K562 (cell line): ENCODE measurements around the gene SMIM15. TPM values are rescaled to one million over a fixed set of nuclear protein-coding genes. Genes with fewer than 3 reads are reported as not detected.

Experiments
- ARID2 ChIP-seq: fragments of 450-650 bp; IDR thresholded peaks from 2 replicates; pipeline ENCODE4 v1.6.1; 2017; ENCODE audit warnings: antibody characterized with exemption, mild to moderate bottlenecking
- CHD1 ChIP-seq: fragments of 200-600 bp; sonication (generic); IDR thresholded peaks from one replicate; pipeline ENCODE4 v1.6.1; 2012; ENCODE audit warnings: mild to moderate bottlenecking, moderate library complexity, low read length, inconsistent platforms
- FOXJ2 ChIP-seq: fragments of 200-800 bp; sonication (Bioruptor generic); IDR thresholded peaks from 2 replicates; pipeline ENCODE4 v1.6.1; 2016; ENCODE audit warnings: missing genetic modification characterization, missing compliant biosample characterization
- FOXM1 ChIP-seq, 2 experiments: fragments of 450-650 bp in 1 of 2; sonication (generic) in 1 of 2; formaldehyde crosslinking in 1 of 2; IDR thresholded peaks; 2 replicates each; pipeline versions ENCODE4 v1.6.1 to v1.9.0; 2017 to 2022; ENCODE audit warnings: low read depth in 2 of 2, mild to moderate bottlenecking in 2 of 2, missing genetic modification reagents in 1 of 2, moderate library complexity in 1 of 2
- GABPB1 ChIP-seq: sonication (generic); formaldehyde crosslinking; IDR thresholded peaks from 2 replicates; pipeline ENCODE4 v1.8.0; 2022; ENCODE audit warnings: mild to moderate bottlenecking, missing genetic modification reagents
- NFIC ChIP-seq: fragments of 450-650 bp; IDR thresholded peaks from 2 replicates; pipeline ENCODE4 v1.6.1; 2017; ENCODE audit warnings: mild to moderate bottlenecking, inconsistent platforms
- OTX1 ChIP-seq: fragments of 450-650 bp; formaldehyde crosslinking; IDR thresholded peaks from 2 replicates; pipeline ENCODE4 v1.4.0; 2022; ENCODE audit warnings: mild to moderate bottlenecking
- POLR2B ChIP-seq: fragments of 450-650 bp; IDR thresholded peaks from 2 replicates; pipeline ENCODE4 v1.6.1; 2018; ENCODE audit warnings: low read depth; ENCODE audit not compliant: partially characterized antibody
- SAFB ChIP-seq: fragments of 200-400 bp; formaldehyde crosslinking; IDR thresholded peaks from 2 replicates; pipeline ENCODE4 v1.6.1; 2017; ENCODE audit warnings: low read depth, low read length, borderline replicate concordance
- SMAD3 ChIP-seq: fragments of 450-650 bp; formaldehyde crosslinking; conservative IDR thresholded peaks from 2 replicates; pipeline ENCODE4 v1.4.0; 2020; ENCODE audit warnings: mild to moderate bottlenecking
- SMAD4 ChIP-seq: fragments of 250-450 bp; sonication (Bioruptor Pico); conservative IDR thresholded peaks from 2 replicates; pipeline ENCODE4 v1.8.0; 2021; ENCODE audit warnings: inconsistent platforms, mild to moderate bottlenecking, moderate library complexity
- TBL1XR1 ChIP-seq, 2 experiments: IDR thresholded peaks; 2 replicates each; pipeline ENCODE4 v1.6.1; 2012; ENCODE audit warnings: improper control_type of control experiment in 2 of 2, low read length in 2 of 2, mild to moderate bottlenecking in 1 of 2
- U2AF1 ChIP-seq: fragments of 200-400 bp; formaldehyde crosslinking; optimal IDR thresholded peaks from 2 replicates; pipeline ENCODE3; 2017; ENCODE audit warnings: mild to moderate bottlenecking, low read depth, low read length, moderate library complexity
- ZC3H8 ChIP-seq: fragments of 450-650 bp; IDR thresholded peaks from 2 replicates; pipeline ENCODE4 v1.6.1; 2017
- ZNF316 ChIP-seq: fragments of 450-650 bp; IDR thresholded peaks from 2 replicates; pipeline ENCODE4 v1.6.1; 2016
- ZNF695 ChIP-seq: fragments of 450-650 bp; formaldehyde crosslinking; IDR thresholded peaks from 2 replicates; pipeline ENCODE4 v1.4.0; 2020; ENCODE audit warnings: mild to moderate bottlenecking, moderate library complexity
- polyA plus RNA-seq, 8 experiments: library from polyadenylated mRNA; depleted of rRNA in 4 of 8; stranded (reverse) in 5 of 8; unstranded in 3 of 8; fragments of >200 nt; fragmentation: Nextera tagmentation in 2 of 8; fragmentation: Illumina TruSeq in 1 of 8; extraction: Ambion mirVana in 2 of 8; extraction: Trizol in 1 of 8; gene quantifications; 2 replicates each; pipeline versions ENCODE4 v1.2.1 to v1.2.3, GENCODE V29; 2011 to 2014; ENCODE audit warnings: inconsistent platforms in 1 of 8, missing spikeins in 1 of 8
- total RNA-seq, 7 experiments: library from RNA; depleted of rRNA in 6 of 7; stranded (reverse); fragments of >200 nt in 6 of 7; fragmentation: Illumina TruSeq in 2 of 7; extraction: Trizol in 2 of 7; gene quantifications; 2 replicates each; pipeline versions ENCODE4 v1.2.1 to v1.2.3, GENCODE V29; 2011 to 2021; ENCODE audit warnings: low replicate concordance in 1 of 7
- TF ChIP-seq, protein P1 (sequence below): fragments of 250-450 bp; sonication (Bioruptor Pico); IDR thresholded peaks from 2 replicates; pipeline ENCODE4 v1.8.0; 2022; ENCODE audit warnings: inconsistent platforms, mild to moderate bottlenecking, moderate library complexity, borderline replicate concordance
- TF ChIP-seq, protein P2 (sequence below): sonication (generic); formaldehyde crosslinking; IDR thresholded peaks from 2 replicates; pipeline ENCODE4 v1.8.1; 2023; ENCODE audit warnings: mild to moderate bottlenecking, missing genetic modification reagents, moderate library complexity
- TF ChIP-seq, protein P3 (sequence below): fragments of 250-450 bp; sonication (Bioruptor Pico); IDR thresholded peaks from 2 replicates; pipeline ENCODE4 v1.4.0; 2020; ENCODE audit warnings: mild to moderate bottlenecking
- TF ChIP-seq, protein P4 (sequence below): fragments of 250-450 bp; sonication (Bioruptor Pico); IDR thresholded peaks from 2 replicates; pipeline ENCODE4 v1.8.0; 2022; ENCODE audit warnings: moderate library complexity, mild to moderate bottlenecking, inconsistent platforms
- TF ChIP-seq, protein P5 (sequence below): sonication (generic); formaldehyde crosslinking; IDR thresholded peaks from 2 replicates; pipeline ENCODE4 v1.8.0; 2022; ENCODE audit warnings: mild to moderate bottlenecking, missing genetic modification reagents

SMIM15 gene
- total and polyA plus RNA-seq, 9 of the 15 experiments (the other 6 are each of a cell fraction or from before 2014, with no cell fraction given): 16.6 to 124 (median 82.0) TPM

DNA sequence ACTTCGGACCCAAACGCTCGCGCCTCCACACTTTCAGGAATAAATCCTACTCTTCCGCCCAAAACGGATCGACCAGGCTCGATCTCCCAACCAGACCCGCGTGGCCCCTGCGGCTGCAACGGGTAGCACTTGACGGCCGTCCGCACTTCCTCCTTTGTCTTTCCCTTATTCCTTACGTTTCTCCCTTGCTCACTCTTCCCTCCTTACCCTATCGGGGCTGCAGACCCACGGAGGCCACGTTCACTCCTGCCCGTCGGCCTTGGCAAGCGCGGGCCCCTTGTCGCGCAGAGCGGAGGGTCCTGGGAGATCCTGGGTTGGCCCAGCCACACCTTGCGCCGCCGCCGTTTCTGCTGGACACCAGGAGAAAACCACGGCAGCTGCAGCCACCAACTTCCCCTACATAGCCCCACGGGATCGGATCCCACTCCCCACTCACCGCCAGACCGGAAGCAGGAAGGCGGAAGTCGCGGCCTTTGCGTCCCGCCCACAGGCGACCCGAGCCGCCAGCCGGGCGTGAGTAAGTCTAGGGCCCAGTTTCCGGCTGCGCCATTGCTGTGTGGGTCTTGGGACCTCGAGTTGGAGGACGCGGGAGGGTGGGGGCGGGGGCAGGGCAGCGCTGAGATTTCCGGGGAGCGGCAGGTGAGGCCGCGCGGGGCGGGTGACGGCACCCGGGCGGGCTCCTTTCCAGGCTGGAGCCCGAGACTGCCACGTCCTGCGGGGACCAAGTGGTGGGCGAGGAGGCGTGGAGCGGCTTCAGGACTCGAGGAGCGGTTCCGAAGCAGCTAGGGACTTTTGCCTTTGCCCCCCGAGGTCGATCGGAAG is at the start of gene SMIM15 (continued):
- TF ChIP-seq SMAD3 (CRISPR knock-in tag) (no peak), U2AF1 (no peak), ZNF316 (0 out of 2 replicates have a peak, but pooled peaks have one; percentile 14), OTX1 (CRISPR knock-in tag) (no peak), TBL1XR1 (IDR thresholded peaks at IDR 0.05; ENCODE audit: low read length in 2 of 2) (0 out of 4 replicates have a peak, but pooled peaks of 1 of the 2 experiments have one; percentile 23), FOXJ2 (tag) (0 out of 2 replicates have a peak, but pooled peaks have one; percentile 12), POLR2B (peak; percentile 73), SMAD4 (CRISPR knock-in tag) (no peak; the same call in 1 of the 2 replicates), GABPB1 (CRISPR knock-in tag) (peak; percentile 94), CHD1 (no peak), FOXM1 (IDR thresholded peaks at IDR 0.05; ENCODE audit: low read depth) (no peak), FOXM1 (CRISPR knock-in tag; IDR thresholded peaks at IDR 0.05; ENCODE audit: low read depth) (0 out of 2 replicates have a peak, but pooled peaks have one; percentile 76), ZNF695 (CRISPR knock-in tag) (no peak), ZC3H8 (no peak), SAFB (peak; percentile 43; the same call in 1 of the 2 replicates), NFIC (peak; percentile 52), ARID2 (0 out of 2 replicates have a peak, but pooled peaks have one; percentile 30)
- TF ChIP-seq, protein P1, sequence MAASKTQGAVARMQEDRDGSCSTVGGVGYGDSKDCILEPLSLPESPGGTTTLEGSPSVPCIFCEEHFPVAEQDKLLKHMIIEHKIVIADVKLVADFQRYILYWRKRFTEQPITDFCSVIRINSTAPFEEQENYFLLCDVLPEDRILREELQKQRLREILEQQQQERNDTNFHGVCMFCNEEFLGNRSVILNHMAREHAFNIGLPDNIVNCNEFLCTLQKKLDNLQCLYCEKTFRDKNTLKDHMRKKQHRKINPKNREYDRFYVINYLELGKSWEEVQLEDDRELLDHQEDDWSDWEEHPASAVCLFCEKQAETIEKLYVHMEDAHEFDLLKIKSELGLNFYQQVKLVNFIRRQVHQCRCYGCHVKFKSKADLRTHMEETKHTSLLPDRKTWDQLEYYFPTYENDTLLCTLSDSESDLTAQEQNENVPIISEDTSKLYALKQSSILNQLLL (CRISPR knock-in tag): no peak
- TF ChIP-seq, protein P2, sequence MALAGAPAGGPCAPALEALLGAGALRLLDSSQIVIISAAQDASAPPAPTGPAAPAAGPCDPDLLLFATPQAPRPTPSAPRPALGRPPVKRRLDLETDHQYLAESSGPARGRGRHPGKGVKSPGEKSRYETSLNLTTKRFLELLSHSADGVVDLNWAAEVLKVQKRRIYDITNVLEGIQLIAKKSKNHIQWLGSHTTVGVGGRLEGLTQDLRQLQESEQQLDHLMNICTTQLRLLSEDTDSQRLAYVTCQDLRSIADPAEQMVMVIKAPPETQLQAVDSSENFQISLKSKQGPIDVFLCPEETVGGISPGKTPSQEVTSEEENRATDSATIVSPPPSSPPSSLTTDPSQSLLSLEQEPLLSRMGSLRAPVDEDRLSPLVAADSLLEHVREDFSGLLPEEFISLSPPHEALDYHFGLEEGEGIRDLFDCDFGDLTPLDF: 0 out of 2 replicates have a peak, but pooled peaks have one; percentile 58
- TF ChIP-seq, protein P3, sequence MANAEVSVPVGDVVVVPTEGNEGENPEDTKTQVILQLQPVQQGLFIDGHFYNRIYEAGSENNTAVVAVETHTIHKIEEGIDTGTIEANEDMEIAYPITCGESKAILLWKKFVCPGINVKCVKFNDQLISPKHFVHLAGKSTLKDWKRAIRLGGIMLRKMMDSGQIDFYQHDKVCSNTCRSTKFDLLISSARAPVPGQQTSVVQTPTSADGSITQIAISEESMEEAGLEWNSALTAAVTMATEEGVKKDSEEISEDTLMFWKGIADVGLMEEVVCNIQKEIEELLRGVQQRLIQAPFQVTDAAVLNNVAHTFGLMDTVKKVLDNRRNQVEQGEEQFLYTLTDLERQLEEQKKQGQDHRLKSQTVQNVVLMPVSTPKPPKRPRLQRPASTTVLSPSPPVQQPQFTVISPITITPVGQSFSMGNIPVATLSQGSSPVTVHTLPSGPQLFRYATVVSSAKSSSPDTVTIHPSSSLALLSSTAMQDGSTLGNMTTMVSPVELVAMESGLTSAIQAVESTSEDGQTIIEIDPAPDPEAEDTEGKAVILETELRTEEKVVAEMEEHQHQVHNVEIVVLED (CRISPR knock-in tag): no peak
- TF ChIP-seq, protein P4, sequence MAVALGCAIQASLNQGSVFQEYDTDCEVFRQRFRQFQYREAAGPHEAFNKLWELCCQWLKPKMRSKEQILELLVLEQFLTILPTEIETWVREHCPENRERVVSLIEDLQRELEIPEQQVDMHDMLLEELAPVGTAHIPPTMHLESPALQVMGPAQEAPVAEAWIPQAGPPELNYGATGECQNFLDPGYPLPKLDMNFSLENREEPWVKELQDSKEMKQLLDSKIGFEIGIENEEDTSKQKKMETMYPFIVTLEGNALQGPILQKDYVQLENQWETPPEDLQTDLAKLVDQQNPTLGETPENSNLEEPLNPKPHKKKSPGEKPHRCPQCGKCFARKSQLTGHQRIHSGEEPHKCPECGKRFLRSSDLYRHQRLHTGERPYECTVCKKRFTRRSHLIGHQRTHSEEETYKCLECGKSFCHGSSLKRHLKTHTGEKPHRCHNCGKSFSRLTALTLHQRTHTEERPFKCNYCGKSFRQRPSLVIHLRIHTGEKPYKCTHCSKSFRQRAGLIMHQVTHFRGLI: no peak
- TF ChIP-seq, protein P5, sequence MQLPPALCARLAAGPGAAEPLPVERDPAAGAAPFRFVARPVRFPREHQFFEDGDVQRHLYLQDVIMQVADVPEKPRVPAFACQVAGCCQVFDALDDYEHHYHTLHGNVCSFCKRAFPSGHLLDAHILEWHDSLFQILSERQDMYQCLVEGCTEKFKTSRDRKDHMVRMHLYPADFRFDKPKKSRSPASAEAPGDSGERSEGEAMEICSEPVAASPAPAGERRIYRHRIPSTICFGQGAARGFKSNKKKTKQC: peak; percentile 22; the same call in 1 of the 2 replicates
